T-helper 2 cell (primary cell): ENCODE measurements around the gene SBF1.
"Not testable (repeated sequence)": the region's sequence is repeated elsewhere in the genome, so short reads cannot be mapped to it uniquely, and the experiment has no call there.

Experiments used
- DNase-seq, 5 experiments: peaks; one replicate each; pipeline versions ENCODE4 v3.0.0 to v3.0.0-alpha.2; 2012 to 2022

The SBF1 gene

DNA sequence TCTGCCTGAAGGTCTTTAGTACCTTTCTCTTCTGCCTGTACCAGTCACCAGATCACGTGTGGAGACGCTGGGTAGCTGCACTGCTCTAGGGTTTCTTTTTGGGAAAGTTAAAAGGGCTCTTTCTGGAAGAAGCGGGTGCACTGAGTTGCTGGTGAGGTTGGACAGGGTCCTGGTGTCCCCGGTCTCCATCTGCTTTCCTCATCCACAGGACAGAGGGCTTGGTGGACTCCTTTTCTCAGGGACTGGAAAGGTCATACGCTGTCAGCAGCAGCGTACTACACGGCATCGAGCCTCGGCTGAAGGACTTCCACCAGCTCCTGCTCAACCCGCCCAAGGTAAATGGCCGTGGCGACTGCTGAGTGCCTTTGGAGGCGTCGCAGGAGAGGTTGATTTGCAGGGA, 52.8 kb downstream of the SBF1 start:
- DNase-seq = no peak

DNA sequence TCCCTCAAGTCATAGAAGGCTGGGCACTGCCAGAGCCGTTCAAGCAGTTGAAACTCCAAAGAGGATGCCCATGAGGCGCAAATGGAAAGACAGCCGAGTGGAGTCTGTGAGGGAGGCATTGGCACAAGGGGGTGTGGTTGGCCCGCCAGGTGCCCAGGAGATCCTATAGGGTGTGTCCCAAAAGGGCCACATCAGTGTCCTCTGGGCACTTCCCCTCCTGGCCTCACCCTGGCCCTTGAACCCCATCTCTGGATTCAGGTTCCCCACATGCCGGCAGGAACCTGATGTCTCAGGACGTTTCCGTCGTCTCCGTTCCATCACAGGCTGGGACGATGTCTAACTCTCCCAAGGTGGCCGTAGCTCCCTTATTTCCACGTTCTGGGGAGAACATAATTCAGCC, 54.3 kb downstream of the SBF1 start:
- DNase-seq = no peak

DNA sequence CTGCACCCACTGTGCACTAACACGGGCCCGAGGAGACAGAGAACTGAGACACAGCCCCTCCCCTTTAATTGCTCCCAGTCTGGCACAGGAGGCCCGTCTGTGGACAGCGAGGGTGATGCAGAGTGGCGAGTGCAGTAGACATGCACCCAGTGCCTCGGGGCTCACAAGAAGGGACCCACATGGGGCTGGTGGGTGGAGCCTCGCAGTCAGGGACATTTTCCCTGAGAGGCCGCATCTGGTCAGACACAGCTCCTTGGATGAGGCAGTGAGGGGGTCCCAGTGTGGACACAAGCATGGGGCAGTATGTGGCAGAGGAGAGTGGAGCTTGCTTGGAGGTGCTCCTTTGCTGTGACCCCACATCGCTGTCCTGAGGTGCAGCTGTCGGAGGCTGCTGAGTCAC, 54.8 kb downstream of the SBF1 start:
- no peak for DNase-seq

- no peak for DNase-seq
Measured at GRCh38 chr22:50419116-50419515, 55.7 kb downstream of the SBF1 start.

GRCh38 chr22:50418624-50419023, 56.2 kb downstream of the SBF1 start:
- DNase-seq = no peak

DNA sequence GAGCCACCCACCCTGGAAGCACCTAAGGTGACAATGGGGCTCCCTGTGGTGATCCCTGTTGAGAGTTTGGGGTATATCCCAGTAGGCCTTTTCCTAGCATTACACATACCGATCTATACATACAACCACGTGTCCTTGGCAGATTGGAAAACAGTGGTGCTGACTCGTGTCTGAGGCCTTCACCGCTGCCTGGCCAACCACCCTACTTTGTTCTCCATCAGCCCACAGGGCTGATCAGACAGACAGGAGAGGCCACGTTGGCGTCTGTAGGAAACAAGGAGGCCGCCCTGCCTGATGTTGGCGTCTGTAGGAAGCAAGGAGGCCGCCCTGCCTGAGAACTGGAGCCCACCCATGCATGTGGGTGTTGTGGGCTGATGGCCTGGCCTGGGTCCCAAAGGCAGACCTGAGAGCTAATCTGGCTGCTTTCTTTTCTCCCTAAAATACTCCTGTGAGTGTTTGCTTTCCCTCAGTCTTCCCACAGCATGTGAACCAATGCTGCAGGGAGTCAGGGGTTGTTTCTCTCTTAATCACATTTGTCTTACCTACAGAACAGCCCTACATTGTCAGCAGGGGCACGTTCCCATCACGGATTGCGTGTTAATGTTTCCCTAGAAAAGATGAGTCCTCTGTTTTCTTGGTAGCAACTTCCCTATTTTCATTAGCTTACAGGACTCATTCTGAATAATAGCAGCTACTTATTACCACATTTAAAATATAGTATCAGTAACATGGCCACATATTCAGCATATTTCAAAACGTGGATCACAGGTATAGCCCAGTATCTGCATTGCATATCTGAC, 57.2 kb downstream of the SBF1 start:
- DNase-seq = no peak

DNA sequence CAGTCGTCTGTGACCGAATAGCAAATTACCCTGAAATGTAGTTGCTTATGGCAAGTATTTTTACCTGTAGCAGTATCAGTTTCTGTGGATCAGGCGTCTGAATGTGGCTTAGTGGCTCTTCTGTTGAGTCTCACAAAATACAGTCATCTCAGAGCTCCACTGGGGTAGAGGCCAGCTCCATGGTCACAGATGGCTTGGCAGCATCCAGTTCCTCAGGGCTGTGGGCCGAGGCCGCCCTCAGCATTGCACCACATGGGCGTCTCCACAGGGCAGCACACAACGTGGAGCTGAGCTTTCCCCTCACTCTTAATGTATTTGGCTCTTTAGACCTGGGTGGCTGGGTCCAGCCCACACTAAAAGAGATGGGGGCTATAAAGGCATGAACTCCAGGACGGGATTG, 57.8 kb downstream of the SBF1 start:
- no peak for DNase-seq

DNA sequence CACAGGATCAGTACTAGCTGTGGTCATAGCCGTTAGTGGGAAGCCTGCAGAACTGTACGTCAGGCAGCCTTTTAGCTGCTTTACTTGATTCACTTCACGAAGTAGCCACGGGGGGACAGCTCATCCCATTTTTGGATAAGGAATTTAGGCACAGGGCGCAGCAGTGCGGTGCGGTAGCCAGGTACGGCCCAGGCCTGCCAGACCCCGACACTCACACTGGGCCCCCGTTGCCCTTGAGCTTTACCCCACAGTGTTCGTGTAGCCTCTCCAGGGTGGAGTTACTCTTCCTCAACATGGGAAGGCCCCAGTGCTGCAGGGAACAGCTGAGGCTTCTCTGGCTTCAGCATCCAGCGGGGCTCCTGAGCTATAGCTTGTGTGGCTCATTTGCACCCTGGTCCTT, 59.4 kb downstream of the SBF1 start:
- no peak for DNase-seq

- DNase-seq = no peak
Measured at GRCh38 chr22:50414476-50415248, 60.2 kb downstream of the SBF1 start.

- DNase-seq = not testable (repeated sequence)
Measured at GRCh38 chr22:50408954-50409353, 65.9 kb downstream of the SBF1 start.

- no peak for DNase-seq
Measured at GRCh38 chr22:50408311-50408710, 66.5 kb downstream of the SBF1 start.

- DNase-seq = no peak
Measured at GRCh38 chr22:50406416-50407170, 68.2 kb downstream of the SBF1 start.

- DNase-seq = no peak
Measured at GRCh38 chr22:50403701-50404101, 71.1 kb downstream of the SBF1 start.

GRCh38 chr22:50401907-50402306, 72.9 kb downstream of the SBF1 start:
- DNase-seq = no peak

DNA sequence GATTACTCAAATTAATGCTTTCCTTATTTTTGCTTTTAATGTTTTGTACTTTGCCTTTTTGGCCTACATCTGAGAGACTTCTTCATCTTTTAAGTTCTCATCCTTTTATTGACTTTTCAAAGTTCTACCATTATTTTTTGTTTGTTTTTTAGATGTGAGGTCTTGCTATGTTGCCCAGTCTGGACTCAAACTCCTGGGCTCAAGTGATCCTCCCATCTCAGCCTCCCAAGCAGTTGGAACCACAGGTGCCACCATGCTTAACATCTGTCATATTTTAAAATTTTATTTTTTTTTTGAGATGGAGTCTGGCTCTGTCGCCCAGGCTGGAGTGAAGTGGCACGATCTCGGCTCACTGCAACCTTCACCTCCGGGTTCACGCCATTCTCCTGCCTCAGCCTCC, 73.9 kb downstream of the SBF1 start:
- no peak for DNase-seq

GRCh38 chr22:50400406-50400805, 74.4 kb downstream of the SBF1 start:
- no peak for DNase-seq

GRCh38 chr22:50399751-50400331, 75.0 kb downstream of the SBF1 start:
- DNase-seq = peak in 1 of 5 experiments; percentile 11

DNA sequence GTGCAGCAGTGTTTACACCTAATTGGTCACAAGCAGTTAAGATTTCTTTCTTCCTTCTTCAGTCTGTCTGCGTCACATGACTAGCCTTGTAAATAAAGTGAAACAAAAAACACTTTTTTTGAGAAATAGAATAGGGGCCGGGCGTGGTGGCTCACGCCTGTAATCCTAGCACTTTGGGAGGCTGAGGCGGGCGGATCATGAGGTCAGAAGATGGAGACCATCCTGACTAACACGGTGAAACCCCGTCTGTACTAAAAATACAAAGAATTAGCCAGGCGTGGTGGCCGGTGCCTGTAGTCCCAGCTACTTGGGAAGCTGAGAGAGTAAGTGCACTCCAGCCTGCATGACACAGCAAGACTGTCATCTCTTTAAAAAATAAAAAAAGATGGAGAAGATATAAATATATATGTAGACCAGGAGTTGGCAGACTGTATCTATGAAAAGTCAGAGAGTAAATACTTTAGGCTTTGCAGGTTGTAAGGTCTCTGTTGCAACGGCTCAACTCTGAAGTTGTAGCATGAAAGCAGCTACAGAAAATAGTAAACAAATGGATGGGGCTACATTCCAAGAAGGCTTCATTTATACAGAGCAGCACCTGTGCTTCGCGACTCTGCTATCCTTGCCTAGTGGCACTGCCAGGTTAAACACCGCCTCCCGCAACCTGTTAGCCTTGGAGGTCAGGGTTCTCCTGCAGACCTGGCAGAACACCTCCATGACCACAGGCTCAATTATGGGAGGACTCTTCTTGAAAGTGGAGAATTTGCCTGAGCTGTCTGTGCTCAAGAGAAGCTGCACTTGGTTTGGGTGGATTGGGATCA, 75.8 kb downstream of the SBF1 start:
- DNase-seq = no peak

GRCh38 chr22:50397371-50398060, 77.3 kb downstream of the SBF1 start:
- not testable (repeated sequence) for DNase-seq

GRCh38 chr22:50396751-50397370, 78.0 kb downstream of the SBF1 start:
- peak in 1 of 5 experiments; percentile 34 for DNase-seq
